ENCODE results near the gene UBE2H. TPM values are rescaled to one million over a fixed set of nuclear protein-coding genes. Genes with fewer than 3 reads are reported as not detected.

UBE2H gene
- total RNA-seq, 4 donors from 2014 or later: 31.0 to 131 (median 53.3) TPM

GRCh38 chr7:129781928-129782817 is 170.6 kb downstream of the UBE2H start:
- Histone ChIP-seq H3K4me1 (peaks cover 48 to 78% (median 69%) of the 10 kb centered on the region in 4 donors), H3K4me3 (peak overlapping the region in 1 of 4 donors; percentile 71)
- in situ Hi-C loops (cut with MboI; ENCODE audit: low pct_ligation_motif_present in 1 of 4, low pct_unique_long_range_greater_than_20kb in 1 of 4, low sequenced_read_pairs in 3 of 4): no loop called here

GRCh38 chr7:129780974-129781927 is 171.5 kb downstream of the UBE2H start:
- TF ChIP-seq CTCF (IDR thresholded peaks at IDR 0.05): no peak
- TF ChIP-seq POLR2A (IDR thresholded peaks at IDR 0.05): no peak
- no peak for TF ChIP-seq EP300 (IDR thresholded peaks at IDR 0.05; ENCODE audit: low read depth)
- no peak for TF ChIP-seq POLR2AphosphoS5 (IDR thresholded peaks at IDR 0.05)
- Histone ChIP-seq H3K27ac (no peak overlapping the region), H3K4me1 (peaks cover 48 to 78% (median 69%) of the 10 kb centered on the region in 4 donors), H3K27me3 (peaks cover 97% of the 10 kb centered on the region), H3K36me3 (no peaks in the 10 kb centered on the region), H3K4me3 (peak overlapping the region in 3 of 4 donors; percentile 45 to 71 (median 58)), H3K9me3 (no peaks in the 10 kb centered on the region)
- in situ Hi-C loops (cut with MboI; ENCODE audit: low pct_ligation_motif_present in 1 of 4, low pct_unique_long_range_greater_than_20kb in 1 of 4, low sequenced_read_pairs in 3 of 4) (no loop called here), intact Hi-C loops (cut with DNase I; ENCODE audit: low total_unique reads) (no loop called here)
- DNase-seq: no peak
- 0 to 1% methylated on average over 3 to 33 of the region's 55 CpGs for WGBS, 2 donors (ENCODE audit: low coverage in 1 of 2)

More at GRCh38 chr7:129781928-129782817, 170.6 kb downstream of the UBE2H start:
- Histone ChIP-seq H3K36me3 (no peaks in the 10 kb centered on the region), H3K9me3 (no peaks in the 10 kb centered on the region), H3K27me3 (peaks cover 100% of the 10 kb centered on the region), H3K27ac (no peak overlapping the region)
- WGBS, 2 donors (ENCODE audit: low coverage in 1 of 2): 3 to 4% methylated on average over 16 to 50 of the region's 73 CpGs
- intact Hi-C loops (cut with DNase I; ENCODE audit: low total_unique reads): no loop called here
- no peak for DNase-seq
- TF ChIP-seq POLR2AphosphoS5 (IDR thresholded peaks at IDR 0.05) (no peak), POLR2A (IDR thresholded peaks at IDR 0.05) (no peak), EP300 (IDR thresholded peaks at IDR 0.05; ENCODE audit: low read depth) (no peak), CTCF (IDR thresholded peaks at IDR 0.05) (no peak)

Small RNAs within 50 kb of the gene (small RNA-seq; reads per million reads assigned to genes)
- gene RF00019: 0 reads per million in 4 donors

Other genes with a start within 250 kb of the UBE2H start
- gene ZC3HC1, start 98.4 kb upstream of the UBE2H start, total RNA-seq: 10 to 100 TPM in 2 of 4 donors, 1 to 10 TPM in 2; 4.0 to 24.3 (median 8.7) TPM
- gene KLHDC10, start 117.6 kb upstream of the UBE2H start, total RNA-seq: 10 to 100 TPM in 3 of 4 donors, 1 to 10 TPM in 1; 9.4 to 23.5 (median 15.6) TPM